HL-60 (cell line): ENCODE results near the gene IQCE.

ENCODE experiments used
- CTCF ChIP-seq: IDR thresholded peaks from one replicate; pipeline ENCODE4 v1.5.1; 2011; ENCODE audit warnings: low read length, control low read depth, inconsistent platforms; ENCODE audit not compliant: insufficient read depth
- GABPA ChIP-seq: IDR thresholded peaks from 2 replicates; pipeline ENCODE4 v1.6.1; 2012; ENCODE audit warnings: low read depth
- POLR2AphosphoS5 ChIP-seq: IDR thresholded peaks from 2 replicates; pipeline ENCODE4 v1.6.1; 2012; ENCODE audit warnings: low read depth
- REST ChIP-seq: IDR thresholded peaks from 2 replicates; pipeline ENCODE4 v1.6.1; 2012; ENCODE audit warnings: low read depth; ENCODE audit not compliant: insufficient replicate concordance

GRCh38 chr7:2575733-2576340 lies 17.1 kb downstream of the IQCE start:
- TF ChIP-seq CTCF = no peak
- no peak for TF ChIP-seq POLR2AphosphoS5
- TF ChIP-seq REST = no peak
- TF ChIP-seq GABPA = no peak
